A549 (cell line): Measurements from ENCODE around the gene FOXB1.

Experiments used
- CHD2 ChIP-seq: fragments of 150-350 bp; IDR thresholded peaks from 2 replicates; pipeline ENCODE4 v1.6.1; 2014; ENCODE audit warnings: low read length; ENCODE audit not compliant: partially characterized antibody
- EP300 ChIP-seq, 2 experiments: fragments of >200 bp; sonication (Bioruptor Twin); formaldehyde crosslinking; IDR thresholded peaks; 2 replicates in 1 of 2; 3 replicates in 1 of 2; pipeline ENCODE4 v1.6.1; 2016 to 2017
- JUN ChIP-seq, 2 experiments: fragments of >200 bp; sonication (Bioruptor Twin); formaldehyde crosslinking; IDR thresholded peaks; 2 replicates in 1 of 2; 3 replicates in 1 of 2; pipeline ENCODE4 v1.6.1; 2016 to 2017
- JUNB ChIP-seq: fragments of >200 bp; sonication (Bioruptor Twin); formaldehyde crosslinking; IDR thresholded peaks from 2 replicates; pipeline ENCODE4 v1.6.1; 2016
- PHF8 ChIP-seq: fragments of 200-600 bp; sonication (generic); IDR thresholded peaks from 2 replicates; pipeline ENCODE4 v1.6.1; 2016; ENCODE audit warnings: low read depth, mild to moderate bottlenecking, antibody characterized with exemption, moderate library complexity, borderline replicate concordance
- POLR2A ChIP-seq: IDR thresholded peaks from 2 replicates; pipeline ENCODE4 v1.6.1; 2012; ENCODE audit warnings: mild to moderate bottlenecking, low read length
- POLR2AphosphoS2 ChIP-seq: conservative IDR thresholded peaks from 2 replicates; pipeline ENCODE4 v1.6.1; 2012; ENCODE audit warnings: low read length, improper control_type of control experiment, inconsistent platforms
- RCOR1 ChIP-seq: fragments of 150-350 bp; IDR thresholded peaks from 2 replicates; pipeline ENCODE4 v1.6.1; 2014; ENCODE audit warnings: antibody characterized with exemption, low read length, low read depth
- SREBF2 ChIP-seq: fragments of 450-650 bp; IDR thresholded peaks from 2 replicates; pipeline ENCODE4 v1.6.1; 2014; ENCODE audit warnings: mild to moderate bottlenecking, moderate library complexity
- ZC3H11A ChIP-seq: fragments of 450-650 bp; IDR thresholded peaks from 2 replicates; pipeline ENCODE4 v1.6.1; 2014; ENCODE audit warnings: antibody characterized with exemption, mild to moderate bottlenecking
- ZFP36 ChIP-seq: fragments of 450-650 bp; IDR thresholded peaks from 2 replicates; pipeline ENCODE4 v1.6.1; 2014; ENCODE audit warnings: borderline replicate concordance; ENCODE audit not compliant: partially characterized antibody
- TF ChIP-seq, protein P1 (sequence below): fragments of >200 bp; sonication (Bioruptor Twin); formaldehyde crosslinking; IDR thresholded peaks from 3 replicates; pipeline ENCODE4 v1.5.1; 2016
- TF ChIP-seq, protein P2 (sequence below): IDR thresholded peaks from 2 replicates; pipeline ENCODE4 v1.6.1; 2012; ENCODE audit warnings: low read depth, borderline replicate concordance

DNA sequence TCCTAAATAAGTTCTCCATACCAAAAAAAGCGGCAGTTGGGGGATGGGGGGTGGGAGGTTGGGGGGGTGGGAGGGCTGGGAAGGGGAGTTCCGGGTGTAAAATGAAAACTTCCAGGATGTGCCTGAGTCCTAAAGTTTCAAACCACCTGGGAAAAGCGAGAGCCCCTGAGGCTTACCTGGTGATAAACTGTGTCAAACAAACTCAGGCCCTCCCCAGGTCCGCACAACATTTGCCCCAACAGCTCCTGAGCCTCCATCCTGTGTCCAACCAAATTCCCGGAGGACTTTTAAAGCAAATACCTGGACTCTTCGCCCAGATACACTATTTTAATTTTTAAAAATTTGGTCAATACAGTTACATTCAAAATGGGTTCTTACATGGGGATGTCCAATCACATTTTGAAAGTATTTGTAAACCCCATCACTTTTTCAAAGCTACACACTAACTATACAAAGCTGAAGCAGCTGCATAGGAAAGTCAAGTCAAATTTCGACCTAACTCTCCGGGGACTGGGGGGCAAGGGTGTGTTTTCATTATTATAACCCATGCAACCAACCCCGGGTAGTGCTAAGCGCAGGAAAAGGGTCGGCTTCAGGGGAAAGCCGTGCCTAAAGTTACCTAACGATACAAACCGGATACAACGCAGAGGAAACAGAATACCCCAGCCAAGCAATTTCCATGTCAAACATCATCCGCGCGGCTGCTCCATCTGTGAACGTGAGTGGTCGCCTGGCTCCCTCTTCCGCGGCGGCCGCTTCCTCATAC is 685 bp upstream of the FOXB1 start:
- TF ChIP-seq RCOR1, result no peak
- TF ChIP-seq PHF8, result no peak
- no peak for TF ChIP-seq JUNB
- no peak for TF ChIP-seq POLR2A
- no peak for TF ChIP-seq EP300 (IDR thresholded peaks at IDR 0.05)
- no peak for TF ChIP-seq ZC3H11A
- no peak for TF ChIP-seq ZFP36
- TF ChIP-seq CHD2, result no peak
- TF ChIP-seq, protein P1, sequence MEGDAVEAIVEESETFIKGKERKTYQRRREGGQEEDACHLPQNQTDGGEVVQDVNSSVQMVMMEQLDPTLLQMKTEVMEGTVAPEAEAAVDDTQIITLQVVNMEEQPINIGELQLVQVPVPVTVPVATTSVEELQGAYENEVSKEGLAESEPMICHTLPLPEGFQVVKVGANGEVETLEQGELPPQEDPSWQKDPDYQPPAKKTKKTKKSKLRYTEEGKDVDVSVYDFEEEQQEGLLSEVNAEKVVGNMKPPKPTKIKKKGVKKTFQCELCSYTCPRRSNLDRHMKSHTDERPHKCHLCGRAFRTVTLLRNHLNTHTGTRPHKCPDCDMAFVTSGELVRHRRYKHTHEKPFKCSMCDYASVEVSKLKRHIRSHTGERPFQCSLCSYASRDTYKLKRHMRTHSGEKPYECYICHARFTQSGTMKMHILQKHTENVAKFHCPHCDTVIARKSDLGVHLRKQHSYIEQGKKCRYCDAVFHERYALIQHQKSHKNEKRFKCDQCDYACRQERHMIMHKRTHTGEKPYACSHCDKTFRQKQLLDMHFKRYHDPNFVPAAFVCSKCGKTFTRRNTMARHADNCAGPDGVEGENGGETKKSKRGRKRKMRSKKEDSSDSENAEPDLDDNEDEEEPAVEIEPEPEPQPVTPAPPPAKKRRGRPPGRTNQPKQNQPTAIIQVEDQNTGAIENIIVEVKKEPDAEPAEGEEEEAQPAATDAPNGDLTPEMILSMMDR, result no peak
- no peak for TF ChIP-seq SREBF2
- TF ChIP-seq JUN (IDR thresholded peaks at IDR 0.05), result no peak
- TF ChIP-seq, protein P2, sequence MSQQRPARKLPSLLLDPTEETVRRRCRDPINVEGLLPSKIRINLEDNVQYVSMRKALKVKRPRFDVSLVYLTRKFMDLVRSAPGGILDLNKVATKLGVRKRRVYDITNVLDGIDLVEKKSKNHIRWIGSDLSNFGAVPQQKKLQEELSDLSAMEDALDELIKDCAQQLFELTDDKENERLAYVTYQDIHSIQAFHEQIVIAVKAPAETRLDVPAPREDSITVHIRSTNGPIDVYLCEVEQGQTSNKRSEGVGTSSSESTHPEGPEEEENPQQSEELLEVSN, result no peak
- no peak for TF ChIP-seq POLR2AphosphoS2
